SH-SY5Y (cell line): ENCODE results near the gene IPO11.

Source experiments
- GATA2 ChIP-seq: IDR thresholded peaks from 2 replicates; pipeline ENCODE4 v1.6.1; 2011; ENCODE audit warnings: mild to moderate bottlenecking, low read depth, low read length
- GATA3 ChIP-seq: IDR thresholded peaks from 2 replicates; pipeline ENCODE4 v1.6.1; 2011; ENCODE audit warnings: low read depth, mild to moderate bottlenecking, low read length, moderate library complexity

Gene IPO11

DNA sequence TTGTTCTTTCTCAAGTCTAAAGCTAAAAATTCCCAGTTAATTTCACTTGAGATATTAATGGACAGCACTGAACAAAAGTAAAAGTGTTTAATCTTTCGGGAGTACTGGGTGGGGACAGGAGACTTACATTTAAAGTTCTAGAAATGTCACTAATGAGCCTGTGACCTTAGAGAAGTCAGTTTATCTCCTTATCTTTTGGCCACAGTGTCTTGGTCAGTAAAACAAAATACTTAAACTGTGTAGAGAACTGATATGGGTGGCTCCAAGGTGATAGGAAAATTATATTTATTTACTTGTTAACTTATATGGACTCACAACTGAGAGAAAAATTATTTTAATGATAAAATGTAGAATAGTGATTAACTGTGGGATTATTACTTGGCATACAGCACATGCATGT lies 8.9 kb downstream of the IPO11 start:
- TF ChIP-seq GATA3 = no peak
- TF ChIP-seq GATA2 = no peak

- TF ChIP-seq GATA3 (no peak), GATA2 (no peak)
Measured at GRCh38 chr5:62424763-62425162, 12.2 kb downstream of the IPO11 start.

GRCh38 chr5:62431735-62432620 lies 19.4 kb downstream of the IPO11 start:
- TF ChIP-seq GATA2 = no peak

DNA sequence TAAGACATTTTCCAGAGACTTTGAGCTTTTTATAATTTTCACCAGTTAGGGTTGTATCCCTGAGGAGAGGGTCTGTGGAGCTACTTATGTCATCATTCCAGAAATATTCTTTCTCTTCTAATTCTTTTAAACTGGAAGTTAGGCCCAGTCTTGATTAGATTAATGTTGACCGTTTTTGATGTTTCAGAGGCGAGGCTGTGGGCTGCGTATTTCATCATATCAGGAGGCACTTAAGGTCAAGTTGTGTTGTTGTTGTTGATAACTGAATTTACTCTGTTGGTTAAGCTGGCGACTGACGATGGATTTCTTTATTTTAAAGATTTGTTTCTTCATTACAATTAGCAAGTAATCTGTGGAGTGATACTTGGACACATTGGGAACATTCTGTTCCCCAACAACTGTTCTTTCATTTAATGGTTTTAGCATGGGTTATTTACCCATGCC lies 20.1 kb downstream of the IPO11 start:
- no peak for TF ChIP-seq GATA2
- TF ChIP-seq GATA3 = no peak

- no peak for TF ChIP-seq GATA2
- no peak for TF ChIP-seq GATA3
Measured at GRCh38 chr5:62448528-62448927, 36.0 kb downstream of the IPO11 start.

GRCh38 chr5:62450259-62450658 lies 37.7 kb downstream of the IPO11 start:
- no peak for TF ChIP-seq GATA3
- TF ChIP-seq GATA2 = no peak

GRCh38 chr5:62457071-62457470 lies 44.5 kb downstream of the IPO11 start:
- TF ChIP-seq GATA3 = no peak
- no peak for TF ChIP-seq GATA2

DNA sequence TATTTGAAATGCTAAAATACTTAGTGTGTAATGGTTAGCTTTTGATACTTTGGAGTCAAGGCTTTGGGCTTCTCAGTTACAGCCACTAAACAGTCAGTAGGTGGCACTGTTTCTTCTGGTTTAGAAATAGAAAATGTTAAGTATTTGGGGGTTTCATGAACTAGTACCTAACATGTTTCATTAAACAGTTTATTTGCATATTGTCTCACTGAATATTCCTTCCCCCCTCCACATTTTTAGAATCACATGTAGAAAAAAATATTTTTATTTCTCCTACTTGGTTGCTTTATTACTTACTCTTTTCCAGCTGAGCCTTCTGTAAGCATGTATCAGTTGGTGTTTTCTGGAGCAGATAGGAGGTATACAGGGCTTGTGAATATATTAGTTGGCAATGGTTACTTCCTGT lies 48.0 kb downstream of the IPO11 start:
- no peak for TF ChIP-seq GATA3
- no peak for TF ChIP-seq GATA2

- TF ChIP-seq GATA3 = no peak
- TF ChIP-seq GATA2 = no peak
Measured at GRCh38 chr5:62461561-62461960, 49.0 kb downstream of the IPO11 start.

DNA sequence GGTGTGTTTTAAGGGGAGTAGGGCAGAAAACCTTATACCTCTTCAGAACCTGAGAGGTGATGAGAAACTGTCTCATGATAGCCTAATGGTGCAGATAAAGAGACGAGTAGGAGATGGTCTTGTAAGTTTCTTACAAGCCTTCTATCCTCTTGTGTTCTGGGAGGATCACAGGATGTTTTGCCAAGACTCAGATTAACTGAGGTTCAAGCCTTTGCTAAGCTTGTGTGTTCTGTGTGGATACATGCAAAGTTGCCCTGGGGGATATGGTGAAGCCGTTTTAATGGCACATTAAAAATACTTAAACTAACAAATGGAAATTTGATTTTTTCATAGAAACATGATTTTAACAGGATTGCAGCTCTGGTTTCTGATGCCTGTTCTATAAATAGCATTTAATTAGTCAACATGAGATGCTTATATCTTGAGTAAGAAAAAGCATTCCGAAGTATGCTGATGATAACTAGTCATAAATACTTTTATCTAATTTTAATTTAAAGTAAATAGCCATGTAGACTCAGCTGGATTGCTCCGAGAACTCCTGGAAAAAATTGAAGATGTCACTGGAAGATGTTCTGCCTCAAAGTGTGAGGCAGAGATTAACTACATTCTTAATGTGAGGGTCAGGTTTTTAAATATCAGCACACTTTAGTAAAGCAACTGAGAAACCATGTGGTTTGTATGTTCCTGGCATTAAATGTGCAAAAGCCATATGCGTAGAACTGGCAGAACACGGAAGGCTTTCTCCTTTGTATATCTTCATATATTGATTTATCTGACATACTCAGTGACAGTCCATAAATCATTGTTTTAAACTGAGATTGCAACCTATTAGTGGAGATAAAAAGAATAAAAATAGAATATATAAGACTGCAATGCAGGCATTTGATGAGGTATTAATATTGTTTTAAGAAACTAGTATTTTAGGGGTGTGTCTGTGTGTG lies 53.7 kb downstream of the IPO11 start:
- TF ChIP-seq GATA3 = no peak

DNA sequence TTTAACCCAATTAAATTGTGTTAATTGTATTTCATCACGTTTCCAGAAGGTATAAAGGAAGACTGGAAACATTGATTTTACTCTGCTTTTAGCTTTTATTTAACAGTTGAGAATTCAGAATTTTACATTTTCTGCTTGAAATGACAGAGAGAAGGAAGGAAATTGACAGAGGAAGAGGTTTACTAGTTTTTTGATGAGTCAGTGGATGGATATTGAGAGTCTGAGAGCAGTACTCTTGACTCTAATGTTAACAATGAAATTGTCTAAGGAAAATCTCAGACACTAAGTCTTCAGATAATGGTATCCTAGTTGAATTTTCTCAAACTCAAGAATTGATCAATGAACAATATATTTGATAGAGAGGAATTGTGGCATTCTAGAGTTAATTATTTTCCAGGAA lies 60.6 kb downstream of the IPO11 start:
- TF ChIP-seq GATA3 (no peak), GATA2 (no peak)

DNA sequence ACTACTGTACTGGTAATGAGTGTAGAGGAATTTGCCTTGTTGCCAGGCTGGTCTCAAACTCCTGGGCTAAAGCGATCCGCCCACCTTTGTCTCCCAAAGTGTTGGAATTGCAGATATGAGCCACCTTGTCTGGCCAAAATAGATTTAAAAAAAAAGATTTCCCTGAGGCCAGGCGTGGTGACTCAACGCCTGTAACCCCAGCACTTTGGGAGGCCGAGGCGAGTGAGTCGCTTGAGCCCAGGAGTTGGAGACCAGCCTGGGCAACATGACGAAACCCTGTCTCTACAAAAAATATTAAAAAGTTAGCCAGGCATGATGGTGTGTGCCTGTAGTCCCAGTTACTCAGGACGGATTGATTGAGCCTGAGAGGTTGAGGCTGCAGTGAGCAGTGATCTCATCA lies 62.5 kb downstream of the IPO11 start:
- TF ChIP-seq GATA2 (no peak), GATA3 (no peak)

GRCh38 chr5:62477801-62478200 lies 65.2 kb downstream of the IPO11 start:
- TF ChIP-seq GATA3 = no peak
- TF ChIP-seq GATA2 = no peak

GRCh38 chr5:62483556-62483955 lies 71.0 kb downstream of the IPO11 start:
- TF ChIP-seq GATA3 = no peak
- TF ChIP-seq GATA2 = no peak

DNA sequence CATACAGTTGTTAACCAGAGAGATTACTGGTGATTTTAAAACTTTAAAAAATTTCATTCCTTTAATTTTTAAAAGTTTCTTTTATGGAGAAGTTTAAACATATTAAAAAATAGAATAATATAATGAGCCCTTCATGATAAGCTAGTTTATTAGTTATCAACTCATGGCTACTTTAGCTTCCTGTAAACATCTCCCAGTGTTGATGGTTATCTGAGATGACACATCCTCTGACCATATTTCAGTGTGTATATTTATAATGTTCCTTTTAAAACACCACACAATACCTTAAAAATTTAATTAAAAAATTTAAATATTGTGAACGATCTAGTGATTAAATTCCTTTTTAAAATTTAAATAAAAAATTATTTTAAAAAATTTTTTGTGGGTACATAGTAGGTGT lies 74.1 kb downstream of the IPO11 start:
- no peak for TF ChIP-seq GATA2
- TF ChIP-seq GATA3 = no peak
